Left renal cortex interstitium (tissue), 4 donors: ENCODE data around the gene POMC. TPM values are rescaled to one million over a fixed set of nuclear protein-coding genes. Genes with fewer than 3 reads are reported as not detected.
"Not testable (repeated sequence)": the region's sequence is repeated elsewhere in the genome, so short reads cannot be mapped to it uniquely, and the experiment has no call there.

ENCODE experiments used
- DNase-seq, 4 donors: peaks; one replicate each; pipeline ENCODE4 v3.0.0-alpha.2; 2013; ENCODE audit warnings: low read depth in 4 of 4, low spot score in 2 of 4, missing footprints in 1 of 4
- polyA plus RNA-seq, 4 donors: library from polyadenylated mRNA; unstranded; fragments of 120-200 nt; gene quantifications; one replicate each; pipeline ENCODE4 v1.2.1, GENCODE V29; 2013; ENCODE audit not compliant: insufficient read length in 4 of 4

POMC gene
- polyA plus RNA-seq: 10 to 100 TPM in 1 of 4 donors, 1 to 10 TPM in 3; 5.0 to 12.5 (median 7.6) TPM

- DNase-seq: no peak
Measured at GRCh38 chr2:25168256-25169072, at the start of gene POMC. POMC (minus strand) TSS chr2:25168580; CDS start chr2:25164772, 3,808 bp downstream.

GRCh38 chr2:25218100-25218499 lies 49.7 kb upstream of the POMC start:
- no peak for DNase-seq

GRCh38 chr2:25215948-25216679 lies 47.7 kb upstream of the POMC start:
- peak in 1 of 4 donors; percentile 76 for DNase-seq

GRCh38 chr2:25215232-25215631 lies 46.9 kb upstream of the POMC start:
- DNase-seq: no peak

- DNase-seq: no peak
Measured at GRCh38 chr2:25213229-25213628, 44.8 kb upstream of the POMC start.

GRCh38 chr2:25210923-25211322 lies 42.5 kb upstream of the POMC start:
- DNase-seq: not testable (repeated sequence)

GRCh38 chr2:25207078-25207545 lies 38.7 kb upstream of the POMC start:
- no peak for DNase-seq

GRCh38 chr2:25204190-25204838 lies 35.9 kb upstream of the POMC start:
- no peak for DNase-seq

GRCh38 chr2:25202275-25202674 lies 33.9 kb upstream of the POMC start:
- DNase-seq: no peak

- no peak for DNase-seq
Measured at GRCh38 chr2:25201794-25202193, 33.4 kb upstream of the POMC start.

GRCh38 chr2:25201265-25201664 lies 32.9 kb upstream of the POMC start:
- no peak for DNase-seq

GRCh38 chr2:25198576-25198975 lies 30.2 kb upstream of the POMC start:
- DNase-seq: no peak

- DNase-seq: no peak
Measured at GRCh38 chr2:25198209-25198525, 29.8 kb upstream of the POMC start.

- no peak for DNase-seq
Measured at GRCh38 chr2:25197336-25198208, 29.2 kb upstream of the POMC start.

GRCh38 chr2:25194576-25195122 lies 26.3 kb upstream of the POMC start:
- DNase-seq: no peak

- DNase-seq: no peak
Measured at GRCh38 chr2:25190536-25190935, 22.2 kb upstream of the POMC start.

- no peak for DNase-seq
Measured at GRCh38 chr2:25188405-25188804, 20.0 kb upstream of the POMC start.

GRCh38 chr2:25187729-25188350 lies 19.5 kb upstream of the POMC start:
- DNase-seq: no peak

- no peak for DNase-seq
Measured at GRCh38 chr2:25184254-25184653, 15.9 kb upstream of the POMC start.

GRCh38 chr2:25178976-25179375 lies 10.6 kb upstream of the POMC start:
- no peak for DNase-seq
